ENCODE data around the gene RAB44.

DNA sequence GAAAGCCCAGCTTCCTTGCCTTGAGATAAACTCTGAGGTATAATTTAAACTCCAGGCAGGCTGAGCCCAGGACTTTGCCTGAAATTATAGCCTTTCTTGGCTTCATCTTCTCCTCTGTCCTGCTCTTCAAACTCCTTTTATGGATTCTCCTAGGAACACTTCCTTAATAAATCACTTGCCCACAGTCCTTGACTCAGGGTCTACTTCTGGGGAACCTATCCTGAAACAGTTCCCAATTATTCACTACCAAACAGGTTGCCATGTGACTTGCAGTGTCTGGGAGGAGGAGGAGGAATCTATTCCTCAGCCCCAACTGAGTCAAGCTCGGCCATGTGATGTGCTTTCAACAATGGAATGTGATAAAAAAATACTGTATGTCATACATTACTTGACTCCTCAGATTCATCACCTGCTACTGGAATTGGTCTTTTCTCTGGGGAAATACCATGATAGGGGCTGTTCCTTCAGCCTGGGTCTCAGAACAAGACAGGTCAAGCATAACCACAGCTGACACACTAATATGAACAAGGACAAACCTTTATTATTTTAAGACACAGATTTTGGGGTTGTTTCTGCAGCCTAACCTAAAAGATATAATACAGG lies 39.6 kb upstream of the RAB44 start:
- TF ChIP-seq, protein P1, sequence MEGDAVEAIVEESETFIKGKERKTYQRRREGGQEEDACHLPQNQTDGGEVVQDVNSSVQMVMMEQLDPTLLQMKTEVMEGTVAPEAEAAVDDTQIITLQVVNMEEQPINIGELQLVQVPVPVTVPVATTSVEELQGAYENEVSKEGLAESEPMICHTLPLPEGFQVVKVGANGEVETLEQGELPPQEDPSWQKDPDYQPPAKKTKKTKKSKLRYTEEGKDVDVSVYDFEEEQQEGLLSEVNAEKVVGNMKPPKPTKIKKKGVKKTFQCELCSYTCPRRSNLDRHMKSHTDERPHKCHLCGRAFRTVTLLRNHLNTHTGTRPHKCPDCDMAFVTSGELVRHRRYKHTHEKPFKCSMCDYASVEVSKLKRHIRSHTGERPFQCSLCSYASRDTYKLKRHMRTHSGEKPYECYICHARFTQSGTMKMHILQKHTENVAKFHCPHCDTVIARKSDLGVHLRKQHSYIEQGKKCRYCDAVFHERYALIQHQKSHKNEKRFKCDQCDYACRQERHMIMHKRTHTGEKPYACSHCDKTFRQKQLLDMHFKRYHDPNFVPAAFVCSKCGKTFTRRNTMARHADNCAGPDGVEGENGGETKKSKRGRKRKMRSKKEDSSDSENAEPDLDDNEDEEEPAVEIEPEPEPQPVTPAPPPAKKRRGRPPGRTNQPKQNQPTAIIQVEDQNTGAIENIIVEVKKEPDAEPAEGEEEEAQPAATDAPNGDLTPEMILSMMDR (conservative IDR thresholded peaks at IDR 0.05), result no peak
- TF ChIP-seq EZH2 (IDR thresholded peaks at IDR 0.05; ENCODE audit: low read depth), result no peak

All from PC-9 (cell line).